ENCODE measurements around the gene MSI2. TPM values are rescaled to one million over a fixed set of nuclear protein-coding genes. Genes with fewer than 3 reads are reported as not detected.

MSI2 gene
- total and polyA plus RNA-seq, 4 donors: 9.4 to 64.0 (median 30.4) TPM

DNA sequence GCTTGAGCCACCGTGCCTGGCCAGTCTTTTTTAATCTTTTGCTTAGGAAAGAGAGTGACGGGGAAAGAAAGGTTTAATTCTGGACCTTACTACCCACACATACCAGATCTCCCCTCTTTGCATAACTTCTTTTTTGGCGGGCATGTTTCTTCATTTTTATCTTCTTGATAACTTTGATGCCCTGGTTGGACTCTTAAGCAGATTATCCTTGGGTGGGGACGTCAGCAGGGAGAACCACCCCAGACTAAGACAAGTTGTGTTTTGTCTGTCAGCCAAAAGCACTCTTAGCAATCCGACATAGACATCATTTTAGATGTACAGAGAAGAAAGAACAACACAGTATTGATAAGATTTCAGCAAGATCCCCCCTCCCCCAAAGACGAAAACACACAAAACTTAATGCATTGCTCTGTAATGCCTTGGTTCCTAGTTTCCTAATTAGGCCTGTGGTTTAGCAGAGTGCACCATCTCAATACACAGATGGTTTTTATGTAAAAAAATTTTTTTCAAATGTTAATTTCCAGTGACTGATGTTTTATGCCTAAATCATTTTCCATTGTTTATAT lies 99.9 kb downstream of the MSI2 start:
- ATAC-seq (ENCODE audit: insufficient read depth, low FRiP score): no peak
- no peak for DNase-seq
- Histone ChIP-seq H3K36me3 (ENCODE audit: control insufficient read depth in 4 of 4, insufficient read depth in 4 of 4, low read length in 4 of 4) (no peaks in the 10 kb centered on the region), H3K27ac (ENCODE audit: low read depth in 1 of 2, low read length in 1 of 2) (peak overlapping the region; percentile 34 to 43), H3K9me3 (ENCODE audit: control insufficient read depth in 4 of 4, insufficient read depth in 3 of 4, low read length in 3 of 4) (no peaks in the 10 kb centered on the region), H3K4me1 (ENCODE audit: control insufficient read depth in 5 of 5, insufficient read depth in 5 of 5, low read length in 5 of 5) (peaks cover 8 to 36% (median 21%) of the 10 kb centered on the region in 5 donors), H3K9ac (ENCODE audit: insufficient read depth in 1 of 2, low read length in 2 of 2) (no peak overlapping the region), H3K4me3 (no peak overlapping the region), H3K27me3 (ENCODE audit: control insufficient read depth in 3 of 3, insufficient read depth in 3 of 3, low read length in 2 of 3) (no peaks in the 10 kb centered on the region)
- TF ChIP-seq, protein P1, sequence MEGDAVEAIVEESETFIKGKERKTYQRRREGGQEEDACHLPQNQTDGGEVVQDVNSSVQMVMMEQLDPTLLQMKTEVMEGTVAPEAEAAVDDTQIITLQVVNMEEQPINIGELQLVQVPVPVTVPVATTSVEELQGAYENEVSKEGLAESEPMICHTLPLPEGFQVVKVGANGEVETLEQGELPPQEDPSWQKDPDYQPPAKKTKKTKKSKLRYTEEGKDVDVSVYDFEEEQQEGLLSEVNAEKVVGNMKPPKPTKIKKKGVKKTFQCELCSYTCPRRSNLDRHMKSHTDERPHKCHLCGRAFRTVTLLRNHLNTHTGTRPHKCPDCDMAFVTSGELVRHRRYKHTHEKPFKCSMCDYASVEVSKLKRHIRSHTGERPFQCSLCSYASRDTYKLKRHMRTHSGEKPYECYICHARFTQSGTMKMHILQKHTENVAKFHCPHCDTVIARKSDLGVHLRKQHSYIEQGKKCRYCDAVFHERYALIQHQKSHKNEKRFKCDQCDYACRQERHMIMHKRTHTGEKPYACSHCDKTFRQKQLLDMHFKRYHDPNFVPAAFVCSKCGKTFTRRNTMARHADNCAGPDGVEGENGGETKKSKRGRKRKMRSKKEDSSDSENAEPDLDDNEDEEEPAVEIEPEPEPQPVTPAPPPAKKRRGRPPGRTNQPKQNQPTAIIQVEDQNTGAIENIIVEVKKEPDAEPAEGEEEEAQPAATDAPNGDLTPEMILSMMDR (IDR thresholded peaks at IDR 0.05; ENCODE audit: control extremely low read depth, extremely low read depth): no peak
- 65 to 69% methylated on average over 6 of the region's 6 CpGs for WGBS, 2 donors

DNA sequence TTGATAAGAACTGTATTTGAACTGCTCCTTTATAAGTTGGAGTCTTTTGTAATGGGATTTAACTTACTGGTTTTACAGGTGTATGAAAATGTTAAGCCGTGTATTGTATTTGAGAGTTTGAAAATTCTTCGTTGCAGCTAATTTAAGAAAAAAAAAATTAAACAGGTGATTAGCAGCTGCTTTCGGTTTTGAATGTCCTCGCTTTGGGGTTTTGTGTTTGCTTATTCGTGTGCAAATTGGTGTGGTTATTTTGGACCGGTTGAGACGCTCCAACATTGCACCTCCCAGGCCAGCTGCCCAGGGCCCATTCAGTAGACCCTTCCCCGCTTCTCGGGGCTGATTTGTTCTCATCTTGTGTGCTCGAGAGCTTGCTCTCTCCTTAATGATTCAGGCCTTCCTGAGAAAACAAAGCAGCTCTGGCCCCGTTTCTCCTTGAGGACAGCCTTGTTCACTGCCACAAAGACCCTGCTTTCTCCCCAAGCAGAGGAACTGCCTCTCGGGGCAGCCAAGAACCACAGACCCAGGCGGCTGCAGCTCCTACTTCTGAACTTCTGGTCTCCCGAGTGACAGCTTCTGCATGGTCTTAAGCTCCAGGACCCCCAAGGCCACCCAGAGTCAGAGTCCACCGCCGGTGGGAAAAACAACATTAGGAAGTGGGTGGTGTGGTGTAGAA lies 100.5 kb downstream of the MSI2 start:
- TF ChIP-seq, protein P1 (IDR thresholded peaks at IDR 0.05; ENCODE audit: control extremely low read depth, extremely low read depth): no peak
- 35 to 45% methylated on average over 16 of the region's 16 CpGs for WGBS, 2 donors
- Histone ChIP-seq H3K27ac (ENCODE audit: low read depth in 1 of 2, low read length in 1 of 2) (peak overlapping the region; percentile 76 to 85), H3K36me3 (ENCODE audit: control insufficient read depth in 4 of 4, insufficient read depth in 4 of 4, low read length in 4 of 4) (no peaks in the 10 kb centered on the region), H3K9me3 (ENCODE audit: control insufficient read depth in 4 of 4, insufficient read depth in 3 of 4, low read length in 3 of 4) (no peaks in the 10 kb centered on the region), H3K4me3 (no peak overlapping the region), H3K27me3 (ENCODE audit: control insufficient read depth in 3 of 3, insufficient read depth in 3 of 3, low read length in 2 of 3) (no peaks in the 10 kb centered on the region), H3K4me1 (ENCODE audit: control insufficient read depth in 5 of 5, insufficient read depth in 5 of 5, low read length in 5 of 5) (peaks cover 7 to 36% (median 21%) of the 10 kb centered on the region in 5 donors), H3K9ac (ENCODE audit: insufficient read depth in 1 of 2, low read length in 2 of 2) (peak overlapping the region in 1 of 2 donors; percentile 38)
- no peak for ATAC-seq (ENCODE audit: insufficient read depth, low FRiP score)
- peak in 1 of 3 donors; percentile 31 for DNase-seq

DNA sequence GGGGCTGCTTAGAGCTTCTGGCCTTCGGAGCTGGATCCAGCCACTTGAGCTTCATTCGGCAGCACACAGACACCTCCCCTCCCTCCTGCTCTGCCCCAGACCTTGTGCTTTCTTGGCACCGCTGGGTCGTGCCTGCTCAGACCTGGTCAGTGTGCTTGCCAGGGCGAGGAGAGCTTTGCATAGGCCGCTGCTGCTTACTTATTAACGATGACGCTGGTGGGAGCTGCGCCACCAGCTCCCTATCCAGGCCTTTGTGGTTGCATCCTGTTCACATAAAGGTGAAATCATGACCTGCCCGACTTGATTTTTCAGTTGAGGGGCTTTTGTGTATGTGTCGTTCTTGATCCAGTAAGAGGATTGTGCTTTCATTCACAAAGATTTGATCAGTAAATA lies 101.1 kb downstream of the MSI2 start:
- no peaks in the 10 kb centered on the region for H3K9me3 ChIP-seq (ENCODE audit: control insufficient read depth in 4 of 4, insufficient read depth in 3 of 4, low read length in 3 of 4)
- TF ChIP-seq, protein P1 (IDR thresholded peaks at IDR 0.05; ENCODE audit: control extremely low read depth, extremely low read depth): no peak
- WGBS, 2 donors: 50 to 52% methylated on average over 11 of the region's 11 CpGs
- H3K9ac ChIP-seq (ENCODE audit: insufficient read depth in 1 of 2, low read length in 2 of 2): peak overlapping the region in 1 of 2 donors; percentile 38
- H3K27ac ChIP-seq (ENCODE audit: low read depth in 1 of 2, low read length in 1 of 2): peak overlapping the region; percentile 76 to 85
- peak; percentile 42 for ATAC-seq (ENCODE audit: insufficient read depth, low FRiP score)
- peaks cover 7 to 31% (median 21%) of the 10 kb centered on the region in 5 donors for H3K4me1 ChIP-seq (ENCODE audit: control insufficient read depth in 5 of 5, insufficient read depth in 5 of 5, low read length in 5 of 5)
- H3K36me3 ChIP-seq (ENCODE audit: control insufficient read depth in 4 of 4, insufficient read depth in 4 of 4, low read length in 4 of 4): no peaks in the 10 kb centered on the region
- H3K4me3 ChIP-seq: no peak overlapping the region
- DNase-seq: peak; percentile 50 to 64 (median 63)
- H3K27me3 ChIP-seq (ENCODE audit: control insufficient read depth in 3 of 3, insufficient read depth in 3 of 3, low read length in 2 of 3): no peaks in the 10 kb centered on the region
